Neutrophil (primary cell): ENCODE data around the gene SPATS2L.

ENCODE experiments used
- H3K27ac ChIP-seq: fragments of 200-600 bp; sonication (generic); 2 replicates; pipeline ENCODE4 v1.5.1; 2016; ENCODE audit warnings: mild to moderate bottlenecking, moderate library complexity
- H3K27me3 ChIP-seq: fragments of 200-600 bp; sonication (generic); 2 replicates; pipeline ENCODE4 v1.6.0; 2016; ENCODE audit warnings: mild to moderate bottlenecking
- H3K36me3 ChIP-seq: fragments of 200-600 bp; sonication (generic); 2 replicates; pipeline ENCODE4 v1.5.1; 2017
- H3K4me1 ChIP-seq, 2 experiments: fragments of 200-600 bp in 1 of 2; sonication (generic) in 1 of 2; 1 replicate in 1 of 2; 2 replicates in 1 of 2; pipeline versions ENCODE4 v1.5.1 to v1.6.1; 2013 to 2016; ENCODE audit warnings: low read depth in 1 of 2, low read length in 1 of 2, mild to moderate bottlenecking in 1 of 2, moderate library complexity in 1 of 2; ENCODE audit not compliant: control insufficient read depth in 1 of 2, insufficient read depth in 1 of 2
- H3K4me3 ChIP-seq, 2 experiments: fragments of 200-600 bp in 1 of 2; sonication (generic) in 1 of 2; 1 replicate in 1 of 2; 2 replicates in 1 of 2; pipeline ENCODE4 v1.5.1; 2013 to 2016; ENCODE audit warnings: low read depth in 1 of 2, low read length in 1 of 2, mild to moderate bottlenecking in 1 of 2, moderate library complexity in 1 of 2
- H3K9me3 ChIP-seq: fragments of 200-600 bp; sonication (generic); 2 replicates; pipeline ENCODE4 v1.5.1; 2016
- CTCF ChIP-seq: fragments of 200-600 bp; sonication (generic); IDR thresholded peaks from 2 replicates; pipeline ENCODE4 v1.5.1; 2016; ENCODE audit warnings: antibody characterized with exemption

Gene SPATS2L

GRCh38 chr2:200469708-200470211 lies 163.3 kb downstream of the SPATS2L start:
- H3K9me3 ChIP-seq = no peaks in the 10 kb centered on the region
- no peaks in the 10 kb centered on the region for H3K27me3 ChIP-seq
- H3K27ac ChIP-seq = no peak overlapping the region
- no peak overlapping the region for H3K4me3 ChIP-seq
- no peaks in the 10 kb centered on the region for H3K36me3 ChIP-seq
- no peaks in the 10 kb centered on the region for H3K4me1 ChIP-seq
- TF ChIP-seq CTCF = no peak

- Histone ChIP-seq H3K4me1 (no peaks in the 10 kb centered on the region), H3K36me3 (no peaks in the 10 kb centered on the region), H3K27ac (no peak overlapping the region), H3K27me3 (no peaks in the 10 kb centered on the region), H3K4me3 (no peak overlapping the region), H3K9me3 (no peaks in the 10 kb centered on the region)
- no peak for TF ChIP-seq CTCF
Observed at GRCh38 chr2:200470230-200470629, 163.7 kb downstream of the SPATS2L start.

- no peaks in the 10 kb centered on the region for H3K4me1 ChIP-seq
- no peaks in the 10 kb centered on the region for H3K36me3 ChIP-seq
- H3K27ac ChIP-seq = no peak overlapping the region
- no peak overlapping the region for H3K4me3 ChIP-seq
- no peak for TF ChIP-seq CTCF
- no peaks in the 10 kb centered on the region for H3K27me3 ChIP-seq
- H3K9me3 ChIP-seq = no peaks in the 10 kb centered on the region
Observed at GRCh38 chr2:200471324-200471848, 164.9 kb downstream of the SPATS2L start.

- no peak overlapping the region for H3K4me3 ChIP-seq
- no peaks in the 10 kb centered on the region for H3K4me1 ChIP-seq
- no peaks in the 10 kb centered on the region for H3K36me3 ChIP-seq
- H3K9me3 ChIP-seq = no peaks in the 10 kb centered on the region
- no peak for TF ChIP-seq CTCF
- no peaks in the 10 kb centered on the region for H3K27me3 ChIP-seq
- H3K27ac ChIP-seq = no peak overlapping the region
Observed at GRCh38 chr2:200471928-200472645, 165.6 kb downstream of the SPATS2L start.

GRCh38 chr2:200472853-200473464 lies 166.5 kb downstream of the SPATS2L start:
- H3K27ac ChIP-seq = no peak overlapping the region
- TF ChIP-seq CTCF = no peak
- H3K36me3 ChIP-seq = no peaks in the 10 kb centered on the region

More at GRCh38 chr2:200472853-200473464, 166.5 kb downstream of the SPATS2L start:
- H3K27me3 ChIP-seq = no peaks in the 10 kb centered on the region
- no peaks in the 10 kb centered on the region for H3K4me1 ChIP-seq
- H3K4me3 ChIP-seq = no peak overlapping the region
- no peaks in the 10 kb centered on the region for H3K9me3 ChIP-seq
